GM23338 (cell line): ENCODE data around the gene DDR2. TPM values are rescaled to one million over a fixed set of nuclear protein-coding genes. Genes with fewer than 3 reads are reported as not detected.

Source experiments
- ATAC-seq: fragments of 200-7000 bp; cut with Tn5 transposase; 3 replicates; pipeline ENCODE4 v1.9.1; 2020
- DNase-seq: peaks from one replicate; pipeline ENCODE4 v3.0.0-alpha.2; 2015; ENCODE audit warnings: low spot score
- H2AFZ ChIP-seq: fragments of 200-600 bp; sonication (generic); 2 replicates; pipeline ENCODE4 v1.8.0; 2016; ENCODE audit warnings: antibody characterized with exemption, mild to moderate bottlenecking, moderate library complexity
- H3F3A ChIP-seq: fragments of 200-600 bp; sonication (generic); replicated peaks from 2 replicates; pipeline ENCODE4 v1.8.0; 2017; ENCODE audit warnings: antibody characterized with exemption, mixed run types, low read depth
- H3K27ac ChIP-seq: fragments of 200-600 bp; sonication (generic); 2 replicates; pipeline ENCODE4 v1.6.1; 2016; ENCODE audit warnings: low read depth
- H3K27me3 ChIP-seq: fragments of 200-600 bp; sonication (generic); 2 replicates; pipeline ENCODE4 v1.8.0; 2016; ENCODE audit warnings: mild to moderate bottlenecking, mixed run types, moderate library complexity; ENCODE audit not compliant: insufficient read depth
- H3K36me3 ChIP-seq: fragments of 200-600 bp; sonication (generic); 2 replicates; pipeline ENCODE4 v1.8.0; 2016; ENCODE audit warnings: mild to moderate bottlenecking; ENCODE audit not compliant: insufficient read depth
- H3K4me1 ChIP-seq: fragments of 200-600 bp; sonication (generic); 2 replicates; pipeline ENCODE4 v1.8.0; 2016; ENCODE audit warnings: mild to moderate bottlenecking, moderate library complexity; ENCODE audit not compliant: insufficient read depth
- H3K4me2 ChIP-seq: fragments of 200-600 bp; sonication (generic); 2 replicates; pipeline ENCODE4 v1.7.1; 2017; ENCODE audit warnings: mixed run types
- H3K4me3 ChIP-seq: fragments of 200-600 bp; sonication (generic); 2 replicates; pipeline ENCODE4 v1.6.1; 2016; ENCODE audit warnings: mixed run types
- H3K79me2 ChIP-seq: fragments of 200-600 bp; sonication (generic); replicated peaks from 2 replicates; pipeline ENCODE4 v1.8.0; 2017; ENCODE audit warnings: mild to moderate bottlenecking; ENCODE audit not compliant: insufficient read depth
- H3K9me2 ChIP-seq: fragments of 200-600 bp; sonication (generic); 2 replicates; pipeline ENCODE4 v1.8.0; 2017; ENCODE audit not compliant: insufficient read depth
- H4K20me1 ChIP-seq: fragments of 200-600 bp; sonication (generic); replicated peaks from 2 replicates; pipeline ENCODE4 v1.8.0; 2017; ENCODE audit warnings: mild to moderate bottlenecking; ENCODE audit not compliant: insufficient read depth
- H3K27ac Mint-ChIP-seq: 2 replicates; pipeline ENCODE4 v1.8.0; 2020; ENCODE audit warnings: inconsistent platforms, mild to moderate bottlenecking, moderate library complexity, mixed read lengths
- H3K27me3 Mint-ChIP-seq: 3 replicates; pipeline ENCODE4 v1.8.0; 2022; ENCODE audit warnings: low read depth, mild to moderate bottlenecking, moderate library complexity, mixed read lengths, inconsistent platforms; ENCODE audit not compliant: insufficient read depth, poor library complexity
- H3K36me3 Mint-ChIP-seq: 3 replicates; pipeline ENCODE4 v1.8.0; 2021; ENCODE audit warnings: low read depth, mild to moderate bottlenecking, inconsistent platforms, moderate library complexity, mixed read lengths
- H3K4me1 Mint-ChIP-seq: 3 replicates; pipeline ENCODE4 v1.8.0; 2020; ENCODE audit warnings: mild to moderate bottlenecking, inconsistent platforms, mixed read lengths
- H3K4me3 Mint-ChIP-seq: 3 replicates; pipeline ENCODE4 v1.8.0; 2021; ENCODE audit warnings: moderate library complexity, mild to moderate bottlenecking, inconsistent platforms, mixed read lengths
- H3K9me3 Mint-ChIP-seq: 3 replicates; pipeline ENCODE4 v1.8.0; 2020; ENCODE audit warnings: moderate library complexity, mild to moderate bottlenecking, inconsistent platforms, mixed read lengths
- CREB1 ChIP-seq: fragments of 250-450 bp; sonication (Bioruptor Pico); IDR thresholded peaks from 2 replicates; pipeline ENCODE4 v1.5.0; 2020; ENCODE audit warnings: low read depth, mild to moderate bottlenecking, moderate library complexity
- EZH2 ChIP-seq: fragments of 200-600 bp; sonication (generic); IDR thresholded peaks from one replicate; pipeline ENCODE4 v1.8.0; 2017; ENCODE audit warnings: antibody characterized with exemption, mild to moderate bottlenecking, low read depth; ENCODE audit not compliant: unreplicated experiment
- EZH2phosphoT487 ChIP-seq: fragments of 200-600 bp; sonication (generic); IDR thresholded peaks from one replicate; pipeline ENCODE4 v1.8.1; 2018; ENCODE audit warnings: antibody characterized with exemption; ENCODE audit not compliant: unreplicated experiment
- JUNB ChIP-seq: IDR thresholded peaks from one replicate; pipeline ENCODE4 v1.6.1; 2016; ENCODE audit warnings: antibody characterized with exemption; ENCODE audit not compliant: unreplicated experiment
- NANOG ChIP-seq: IDR thresholded peaks from 2 replicates; pipeline ENCODE4 v1.6.1; 2016; ENCODE audit warnings: antibody characterized with exemption, borderline replicate concordance
- POLR2AphosphoS5 ChIP-seq: IDR thresholded peaks from 2 replicates; pipeline ENCODE4 v1.6.1; 2016; ENCODE audit warnings: antibody characterized with exemption, low read depth
- ZNF331 ChIP-seq: fragments of 250-450 bp; sonication (Bioruptor Pico); IDR thresholded peaks from 2 replicates; pipeline ENCODE4 v1.5.0; 2020; ENCODE audit warnings: low read depth, mild to moderate bottlenecking, moderate library complexity
- polyA plus RNA-seq: library from polyadenylated mRNA; unstranded; fragments of >200 nt; fragmentation: Nextera tagmentation; extraction: Ambion mirVana; gene quantifications from 2 replicates; pipeline ENCODE4 v1.2.1, GENCODE V29; 2016
- total RNA-seq: library from RNA; depleted of rRNA; stranded (reverse); fragments of >200 nt; shearing (Covaris generic); gene quantifications from 2 replicates; pipeline ENCODE4 v1.2.3, GENCODE V29; 2014
- TF ChIP-seq, protein P1 (sequence below): IDR thresholded peaks from one replicate; pipeline ENCODE4 v1.6.1; 2018; ENCODE audit warnings: antibody characterized with exemption; ENCODE audit not compliant: unreplicated experiment
- TF ChIP-seq, protein P2 (sequence below): fragments of 250-450 bp; sonication (Bioruptor Pico); IDR thresholded peaks from 2 replicates; pipeline ENCODE4 v1.5.0; 2020; ENCODE audit warnings: mild to moderate bottlenecking, moderate library complexity
- TF ChIP-seq, protein P3 (sequence below), 2 experiments: fragments of 200-600 bp in 1 of 2; sonication (generic) in 1 of 2; conservative IDR thresholded peaks; 2 replicates each; pipeline versions ENCODE4 v1.5.1 to v1.6.1; 2016 to 2017; ENCODE audit warnings: antibody characterized with exemption in 2 of 2, low read depth in 2 of 2, mild to moderate bottlenecking in 2 of 2, moderate library complexity in 1 of 2

Gene DDR2
- total and polyA plus RNA-seq, 2 experiments from 2014 or later = 0.66 to 1.8 TPM

DNA sequence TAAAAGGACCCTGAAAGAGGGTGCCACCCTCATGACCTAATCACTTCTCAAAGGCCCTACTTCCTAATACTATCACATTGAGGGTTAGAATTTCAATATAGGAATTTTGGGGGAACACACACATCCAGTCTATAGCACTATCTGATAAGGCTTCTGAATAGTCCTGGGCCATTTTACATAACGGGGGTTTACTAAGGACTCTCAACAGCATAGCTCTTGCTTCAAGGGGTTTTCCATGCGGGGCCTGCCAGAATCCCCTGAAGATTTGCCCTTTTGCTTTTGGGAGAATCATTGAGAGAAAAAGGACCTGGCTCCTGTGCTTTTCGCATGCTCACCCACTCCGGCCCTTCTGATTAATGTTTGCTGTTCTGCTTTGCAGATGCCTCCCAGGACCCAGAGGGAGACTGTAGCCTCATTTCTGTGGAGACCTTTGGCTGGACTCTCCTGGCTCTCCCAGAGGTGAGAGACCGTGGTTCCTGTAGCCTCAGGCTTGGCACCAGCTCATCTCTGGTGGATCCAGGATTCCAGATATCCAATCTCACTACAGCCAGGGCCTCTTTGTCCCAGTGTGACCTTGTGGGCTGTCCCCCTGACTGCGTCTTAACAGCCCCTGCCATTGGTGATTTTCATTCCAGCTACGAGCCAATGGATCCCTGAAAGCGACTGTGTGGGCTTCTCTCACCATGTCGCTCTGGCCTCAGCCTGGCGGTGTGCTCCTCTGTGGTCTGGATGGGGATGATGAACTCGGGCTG lies 72.6 kb downstream of the DDR2 start:
- no peak overlapping the region for H3K4me3 ChIP-seq
- no peak overlapping the region for H3K27ac ChIP-seq
- Mint-ChIP-seq H3K4me1 (no peaks in the 10 kb centered on the region), H3K27ac (no peak overlapping the region), H3K36me3 (no peaks in the 10 kb centered on the region), H3K27me3 (no peaks in the 10 kb centered on the region), H3K9me3 (no peaks in the 10 kb centered on the region), H3K4me3 (no peak overlapping the region)
- H3K27me3 ChIP-seq = no peaks in the 10 kb centered on the region
- DNase-seq (no peak), ATAC-seq (no peak)
- H3K9me2 ChIP-seq = no peaks in the 10 kb centered on the region; the same call in 1 of the 2 replicates
- TF ChIP-seq, protein P1, sequence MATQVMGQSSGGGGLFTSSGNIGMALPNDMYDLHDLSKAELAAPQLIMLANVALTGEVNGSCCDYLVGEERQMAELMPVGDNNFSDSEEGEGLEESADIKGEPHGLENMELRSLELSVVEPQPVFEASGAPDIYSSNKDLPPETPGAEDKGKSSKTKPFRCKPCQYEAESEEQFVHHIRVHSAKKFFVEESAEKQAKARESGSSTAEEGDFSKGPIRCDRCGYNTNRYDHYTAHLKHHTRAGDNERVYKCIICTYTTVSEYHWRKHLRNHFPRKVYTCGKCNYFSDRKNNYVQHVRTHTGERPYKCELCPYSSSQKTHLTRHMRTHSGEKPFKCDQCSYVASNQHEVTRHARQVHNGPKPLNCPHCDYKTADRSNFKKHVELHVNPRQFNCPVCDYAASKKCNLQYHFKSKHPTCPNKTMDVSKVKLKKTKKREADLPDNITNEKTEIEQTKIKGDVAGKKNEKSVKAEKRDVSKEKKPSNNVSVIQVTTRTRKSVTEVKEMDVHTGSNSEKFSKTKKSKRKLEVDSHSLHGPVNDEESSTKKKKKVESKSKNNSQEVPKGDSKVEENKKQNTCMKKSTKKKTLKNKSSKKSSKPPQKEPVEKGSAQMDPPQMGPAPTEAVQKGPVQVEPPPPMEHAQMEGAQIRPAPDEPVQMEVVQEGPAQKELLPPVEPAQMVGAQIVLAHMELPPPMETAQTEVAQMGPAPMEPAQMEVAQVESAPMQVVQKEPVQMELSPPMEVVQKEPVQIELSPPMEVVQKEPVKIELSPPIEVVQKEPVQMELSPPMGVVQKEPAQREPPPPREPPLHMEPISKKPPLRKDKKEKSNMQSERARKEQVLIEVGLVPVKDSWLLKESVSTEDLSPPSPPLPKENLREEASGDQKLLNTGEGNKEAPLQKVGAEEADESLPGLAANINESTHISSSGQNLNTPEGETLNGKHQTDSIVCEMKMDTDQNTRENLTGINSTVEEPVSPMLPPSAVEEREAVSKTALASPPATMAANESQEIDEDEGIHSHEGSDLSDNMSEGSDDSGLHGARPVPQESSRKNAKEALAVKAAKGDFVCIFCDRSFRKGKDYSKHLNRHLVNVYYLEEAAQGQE = no peak
- TF ChIP-seq, protein P2, sequence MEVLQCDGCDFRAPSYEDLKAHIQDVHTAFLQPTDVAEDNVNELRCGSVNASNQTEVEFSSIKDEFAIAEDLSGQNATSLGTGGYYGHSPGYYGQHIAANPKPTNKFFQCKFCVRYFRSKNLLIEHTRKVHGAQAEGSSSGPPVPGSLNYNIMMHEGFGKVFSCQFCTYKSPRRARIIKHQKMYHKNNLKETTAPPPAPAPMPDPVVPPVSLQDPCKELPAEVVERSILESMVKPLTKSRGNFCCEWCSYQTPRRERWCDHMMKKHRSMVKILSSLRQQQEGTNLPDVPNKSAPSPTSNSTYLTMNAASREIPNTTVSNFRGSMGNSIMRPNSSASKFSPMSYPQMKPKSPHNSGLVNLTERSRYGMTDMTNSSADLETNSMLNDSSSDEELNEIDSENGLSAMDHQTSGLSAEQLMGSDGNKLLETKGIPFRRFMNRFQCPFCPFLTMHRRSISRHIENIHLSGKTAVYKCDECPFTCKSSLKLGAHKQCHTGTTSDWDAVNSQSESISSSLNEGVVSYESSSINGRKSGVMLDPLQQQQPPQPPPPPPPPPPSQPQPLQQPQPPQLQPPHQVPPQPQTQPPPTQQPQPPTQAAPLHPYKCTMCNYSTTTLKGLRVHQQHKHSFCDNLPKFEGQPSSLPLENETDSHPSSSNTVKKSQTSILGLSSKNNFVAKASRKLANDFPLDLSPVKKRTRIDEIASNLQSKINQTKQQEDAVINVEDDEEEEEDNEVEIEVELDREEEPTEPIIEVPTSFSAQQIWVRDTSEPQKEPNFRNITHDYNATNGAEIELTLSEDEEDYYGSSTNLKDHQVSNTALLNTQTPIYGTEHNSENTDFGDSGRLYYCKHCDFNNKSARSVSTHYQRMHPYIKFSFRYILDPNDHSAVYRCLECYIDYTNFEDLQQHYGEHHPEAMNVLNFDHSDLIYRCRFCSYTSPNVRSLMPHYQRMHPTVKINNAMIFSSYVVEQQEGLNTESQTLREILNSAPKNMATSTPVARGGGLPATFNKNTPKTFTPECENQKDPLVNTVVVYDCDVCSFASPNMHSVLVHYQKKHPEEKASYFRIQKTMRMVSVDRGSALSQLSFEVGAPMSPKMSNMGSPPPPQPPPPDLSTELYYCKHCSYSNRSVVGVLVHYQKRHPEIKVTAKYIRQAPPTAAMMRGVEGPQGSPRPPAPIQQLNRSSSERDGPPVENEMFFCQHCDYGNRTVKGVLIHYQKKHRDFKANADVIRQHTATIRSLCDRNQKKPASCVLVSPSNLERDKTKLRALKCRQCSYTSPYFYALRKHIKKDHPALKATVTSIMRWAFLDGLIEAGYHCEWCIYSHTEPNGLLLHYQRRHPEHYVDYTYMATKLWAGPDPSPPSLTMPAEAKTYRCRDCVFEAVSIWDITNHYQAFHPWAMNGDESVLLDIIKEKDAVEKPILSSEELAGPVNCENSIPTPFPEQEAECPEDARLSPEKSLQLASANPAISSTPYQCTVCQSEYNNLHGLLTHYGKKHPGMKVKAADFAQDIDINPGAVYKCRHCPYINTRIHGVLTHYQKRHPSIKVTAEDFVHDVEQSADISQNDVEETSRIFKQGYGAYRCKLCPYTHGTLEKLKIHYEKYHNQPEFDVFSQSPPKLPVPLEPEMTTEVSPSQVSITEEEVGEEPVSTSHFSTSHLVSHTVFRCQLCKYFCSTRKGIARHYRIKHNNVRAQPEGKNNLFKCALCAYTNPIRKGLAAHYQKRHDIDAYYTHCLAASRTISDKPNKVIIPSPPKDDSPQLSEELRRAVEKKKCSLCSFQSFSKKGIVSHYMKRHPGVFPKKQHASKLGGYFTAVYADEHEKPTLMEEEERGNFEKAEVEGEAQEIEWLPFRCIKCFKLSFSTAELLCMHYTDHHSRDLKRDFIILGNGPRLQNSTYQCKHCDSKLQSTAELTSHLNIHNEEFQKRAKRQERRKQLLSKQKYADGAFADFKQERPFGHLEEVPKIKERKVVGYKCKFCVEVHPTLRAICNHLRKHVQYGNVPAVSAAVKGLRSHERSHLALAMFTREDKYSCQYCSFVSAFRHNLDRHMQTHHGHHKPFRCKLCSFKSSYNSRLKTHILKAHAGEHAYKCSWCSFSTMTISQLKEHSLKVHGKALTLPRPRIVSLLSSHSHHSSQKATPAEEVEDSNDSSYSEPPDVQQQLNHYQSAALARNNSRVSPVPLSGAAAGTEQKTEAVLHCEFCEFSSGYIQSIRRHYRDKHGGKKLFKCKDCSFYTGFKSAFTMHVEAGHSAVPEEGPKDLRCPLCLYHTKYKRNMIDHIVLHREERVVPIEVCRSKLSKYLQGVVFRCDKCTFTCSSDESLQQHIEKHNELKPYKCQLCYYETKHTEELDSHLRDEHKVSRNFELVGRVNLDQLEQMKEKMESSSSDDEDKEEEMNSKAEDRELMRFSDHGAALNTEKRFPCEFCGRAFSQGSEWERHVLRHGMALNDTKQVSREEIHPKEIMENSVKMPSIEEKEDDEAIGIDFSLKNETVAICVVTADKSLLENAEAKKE (CRISPR knock-in tag) = no peak
- TF ChIP-seq JUNB (no peak), POLR2AphosphoS5 (no peak), EZH2phosphoT487 (no peak), CREB1 (no peak), NANOG (no peak), EZH2 (no peak), ZNF331 (CRISPR knock-in tag) (no peak)
- TF ChIP-seq, protein P3, sequence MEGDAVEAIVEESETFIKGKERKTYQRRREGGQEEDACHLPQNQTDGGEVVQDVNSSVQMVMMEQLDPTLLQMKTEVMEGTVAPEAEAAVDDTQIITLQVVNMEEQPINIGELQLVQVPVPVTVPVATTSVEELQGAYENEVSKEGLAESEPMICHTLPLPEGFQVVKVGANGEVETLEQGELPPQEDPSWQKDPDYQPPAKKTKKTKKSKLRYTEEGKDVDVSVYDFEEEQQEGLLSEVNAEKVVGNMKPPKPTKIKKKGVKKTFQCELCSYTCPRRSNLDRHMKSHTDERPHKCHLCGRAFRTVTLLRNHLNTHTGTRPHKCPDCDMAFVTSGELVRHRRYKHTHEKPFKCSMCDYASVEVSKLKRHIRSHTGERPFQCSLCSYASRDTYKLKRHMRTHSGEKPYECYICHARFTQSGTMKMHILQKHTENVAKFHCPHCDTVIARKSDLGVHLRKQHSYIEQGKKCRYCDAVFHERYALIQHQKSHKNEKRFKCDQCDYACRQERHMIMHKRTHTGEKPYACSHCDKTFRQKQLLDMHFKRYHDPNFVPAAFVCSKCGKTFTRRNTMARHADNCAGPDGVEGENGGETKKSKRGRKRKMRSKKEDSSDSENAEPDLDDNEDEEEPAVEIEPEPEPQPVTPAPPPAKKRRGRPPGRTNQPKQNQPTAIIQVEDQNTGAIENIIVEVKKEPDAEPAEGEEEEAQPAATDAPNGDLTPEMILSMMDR (conservative IDR thresholded peaks at IDR 0.05; ENCODE audit: low read depth in 2 of 2) = no peak
- H2AFZ ChIP-seq = no peak overlapping the region
- H3K36me3 ChIP-seq = no peaks in the 10 kb centered on the region
- H3K4me1 ChIP-seq = no peaks in the 10 kb centered on the region
- H4K20me1 ChIP-seq = no peaks in the 10 kb centered on the region
- H3K79me2 ChIP-seq = no peaks in the 10 kb centered on the region
- no peak overlapping the region for H3K4me2 ChIP-seq
- H3F3A ChIP-seq = no peaks in the 10 kb centered on the region
